ENCODE data around the gene ADAMTSL1. TPM values are rescaled to one million over a fixed set of nuclear protein-coding genes. Genes with fewer than 3 reads are reported as not detected.

ADAMTSL1 gene
- total and polyA plus RNA-seq, 2 donors from 2014 or later, result 3.0 to 27.3 TPM

- TF ChIP-seq CTCF (IDR thresholded peaks at IDR 0.05; ENCODE audit: borderline replicate concordance, extremely low read depth, insufficient read depth), result no peak
- no peaks in the 10 kb centered on the region for H3K36me3 ChIP-seq (ENCODE audit: control insufficient read depth in 2 of 3, insufficient read depth in 3 of 3, low read length in 3 of 3)
- DNase-seq (no peak), FAIRE-seq (no peak)
- H3K4me3 ChIP-seq (ENCODE audit: low read length in 3 of 3), result no peak overlapping the region
- no peak overlapping the region for H3K27ac ChIP-seq (ENCODE audit: low read depth in 2 of 2, low read length in 2 of 2)
- H3K9ac ChIP-seq (ENCODE audit: low read length in 3 of 3), result no peak overlapping the region
- intact Hi-C loops (cut with DNase I), result no loop called here
- H3K27me3 ChIP-seq (ENCODE audit: control insufficient read depth, insufficient read depth, low read length), result no peaks in the 10 kb centered on the region
- peaks cover 0 to 3% (median 0%) of the 10 kb centered on the region in 3 donors for H3K9me3 ChIP-seq (ENCODE audit: control insufficient read depth in 2 of 3, insufficient read depth in 1 of 3, low read length in 3 of 3)
- no peaks in the 10 kb centered on the region for H3K4me1 ChIP-seq (ENCODE audit: control insufficient read depth in 2 of 3, insufficient read depth in 2 of 3, low read depth in 1 of 3, low read length in 3 of 3)
These were observed 33.2 kb downstream of the ADAMTSL1 start for GRCh38 chr9:18507151-18507550.

GRCh38 chr9:18516514-18516913 is 42.6 kb downstream of the ADAMTSL1 start:
- no peak for TF ChIP-seq CTCF (IDR thresholded peaks at IDR 0.05; ENCODE audit: borderline replicate concordance, extremely low read depth, insufficient read depth)
- Histone ChIP-seq H3K9ac (ENCODE audit: low read length in 3 of 3) (no peak overlapping the region), H3K9me3 (ENCODE audit: control insufficient read depth in 2 of 3, insufficient read depth in 1 of 3, low read length in 3 of 3) (no peaks in the 10 kb centered on the region), H3K27me3 (ENCODE audit: control insufficient read depth, insufficient read depth, low read length) (no peaks in the 10 kb centered on the region), H3K4me1 (ENCODE audit: control insufficient read depth in 2 of 3, insufficient read depth in 2 of 3, low read depth in 1 of 3, low read length in 3 of 3) (no peaks in the 10 kb centered on the region), H3K4me3 (ENCODE audit: low read length in 3 of 3) (no peak overlapping the region), H3K36me3 (ENCODE audit: control insufficient read depth in 2 of 3, insufficient read depth in 3 of 3, low read length in 3 of 3) (no peaks in the 10 kb centered on the region), H3K27ac (ENCODE audit: low read depth in 2 of 2, low read length in 2 of 2) (no peak overlapping the region)
- FAIRE-seq (no peak), DNase-seq (no peak)
- intact Hi-C loops (cut with DNase I), result no loop called here

GRCh38 chr9:18516965-18517364 is 43.0 kb downstream of the ADAMTSL1 start:
- Histone ChIP-seq H3K9me3 (ENCODE audit: control insufficient read depth in 2 of 3, insufficient read depth in 1 of 3, low read length in 3 of 3) (no peaks in the 10 kb centered on the region), H3K4me3 (ENCODE audit: low read length in 3 of 3) (no peak overlapping the region), H3K27ac (ENCODE audit: low read depth in 2 of 2, low read length in 2 of 2) (no peak overlapping the region), H3K4me1 (ENCODE audit: control insufficient read depth in 2 of 3, insufficient read depth in 2 of 3, low read depth in 1 of 3, low read length in 3 of 3) (no peaks in the 10 kb centered on the region), H3K9ac (ENCODE audit: low read length in 3 of 3) (no peak overlapping the region), H3K36me3 (ENCODE audit: control insufficient read depth in 2 of 3, insufficient read depth in 3 of 3, low read length in 3 of 3) (no peaks in the 10 kb centered on the region), H3K27me3 (ENCODE audit: control insufficient read depth, insufficient read depth, low read length) (no peaks in the 10 kb centered on the region)
- DNase-seq (no peak), FAIRE-seq (no peak)
- intact Hi-C loops (cut with DNase I), result no loop called here
- no peak for TF ChIP-seq CTCF (IDR thresholded peaks at IDR 0.05; ENCODE audit: borderline replicate concordance, extremely low read depth, insufficient read depth)

GRCh38 chr9:18520416-18521047 is 46.6 kb downstream of the ADAMTSL1 start:
- Histone ChIP-seq H3K4me3 (ENCODE audit: low read length in 3 of 3) (no peak overlapping the region), H3K27me3 (ENCODE audit: control insufficient read depth, insufficient read depth, low read length) (no peaks in the 10 kb centered on the region), H3K27ac (ENCODE audit: low read depth in 2 of 2, low read length in 2 of 2) (no peak overlapping the region), H3K4me1 (ENCODE audit: control insufficient read depth in 2 of 3, insufficient read depth in 2 of 3, low read depth in 1 of 3, low read length in 3 of 3) (no peaks in the 10 kb centered on the region), H3K9me3 (ENCODE audit: control insufficient read depth in 2 of 3, insufficient read depth in 1 of 3, low read length in 3 of 3) (no peaks in the 10 kb centered on the region), H3K36me3 (ENCODE audit: control insufficient read depth in 2 of 3, insufficient read depth in 3 of 3, low read length in 3 of 3) (no peaks in the 10 kb centered on the region), H3K9ac (ENCODE audit: low read length in 3 of 3) (no peak overlapping the region)
- no peak for DNase-seq
- intact Hi-C loops (cut with DNase I), result no loop called here
- no peak for FAIRE-seq
- no peak for TF ChIP-seq CTCF (IDR thresholded peaks at IDR 0.05; ENCODE audit: borderline replicate concordance, extremely low read depth, insufficient read depth)
